ENCODE data around the gene MAT2A.

Gene MAT2A

DNA sequence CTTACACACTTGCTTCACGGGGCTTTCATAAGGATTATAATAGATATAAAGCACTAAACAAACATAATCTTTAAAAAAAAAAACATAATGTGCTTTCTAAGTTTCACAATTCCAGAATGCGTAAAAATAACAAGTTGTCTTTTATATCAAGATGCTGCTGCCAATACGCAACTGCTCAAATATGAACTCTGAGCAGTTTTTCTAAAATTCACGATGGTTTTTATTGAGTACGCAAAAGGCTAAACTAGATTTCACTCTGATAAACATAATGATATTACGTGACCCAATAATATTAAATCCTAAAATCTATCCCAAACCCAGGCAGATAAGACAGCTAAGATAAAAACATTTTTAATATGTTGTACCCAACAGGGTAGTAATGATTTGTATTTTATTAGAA, 24.6 kb upstream of the MAT2A start:
- H3K27ac ChIP-seq: peak overlapping the region; percentile 88
- TF ChIP-seq, protein P1, sequence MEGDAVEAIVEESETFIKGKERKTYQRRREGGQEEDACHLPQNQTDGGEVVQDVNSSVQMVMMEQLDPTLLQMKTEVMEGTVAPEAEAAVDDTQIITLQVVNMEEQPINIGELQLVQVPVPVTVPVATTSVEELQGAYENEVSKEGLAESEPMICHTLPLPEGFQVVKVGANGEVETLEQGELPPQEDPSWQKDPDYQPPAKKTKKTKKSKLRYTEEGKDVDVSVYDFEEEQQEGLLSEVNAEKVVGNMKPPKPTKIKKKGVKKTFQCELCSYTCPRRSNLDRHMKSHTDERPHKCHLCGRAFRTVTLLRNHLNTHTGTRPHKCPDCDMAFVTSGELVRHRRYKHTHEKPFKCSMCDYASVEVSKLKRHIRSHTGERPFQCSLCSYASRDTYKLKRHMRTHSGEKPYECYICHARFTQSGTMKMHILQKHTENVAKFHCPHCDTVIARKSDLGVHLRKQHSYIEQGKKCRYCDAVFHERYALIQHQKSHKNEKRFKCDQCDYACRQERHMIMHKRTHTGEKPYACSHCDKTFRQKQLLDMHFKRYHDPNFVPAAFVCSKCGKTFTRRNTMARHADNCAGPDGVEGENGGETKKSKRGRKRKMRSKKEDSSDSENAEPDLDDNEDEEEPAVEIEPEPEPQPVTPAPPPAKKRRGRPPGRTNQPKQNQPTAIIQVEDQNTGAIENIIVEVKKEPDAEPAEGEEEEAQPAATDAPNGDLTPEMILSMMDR (conservative IDR thresholded peaks at IDR 0.05): no peak

DNA sequence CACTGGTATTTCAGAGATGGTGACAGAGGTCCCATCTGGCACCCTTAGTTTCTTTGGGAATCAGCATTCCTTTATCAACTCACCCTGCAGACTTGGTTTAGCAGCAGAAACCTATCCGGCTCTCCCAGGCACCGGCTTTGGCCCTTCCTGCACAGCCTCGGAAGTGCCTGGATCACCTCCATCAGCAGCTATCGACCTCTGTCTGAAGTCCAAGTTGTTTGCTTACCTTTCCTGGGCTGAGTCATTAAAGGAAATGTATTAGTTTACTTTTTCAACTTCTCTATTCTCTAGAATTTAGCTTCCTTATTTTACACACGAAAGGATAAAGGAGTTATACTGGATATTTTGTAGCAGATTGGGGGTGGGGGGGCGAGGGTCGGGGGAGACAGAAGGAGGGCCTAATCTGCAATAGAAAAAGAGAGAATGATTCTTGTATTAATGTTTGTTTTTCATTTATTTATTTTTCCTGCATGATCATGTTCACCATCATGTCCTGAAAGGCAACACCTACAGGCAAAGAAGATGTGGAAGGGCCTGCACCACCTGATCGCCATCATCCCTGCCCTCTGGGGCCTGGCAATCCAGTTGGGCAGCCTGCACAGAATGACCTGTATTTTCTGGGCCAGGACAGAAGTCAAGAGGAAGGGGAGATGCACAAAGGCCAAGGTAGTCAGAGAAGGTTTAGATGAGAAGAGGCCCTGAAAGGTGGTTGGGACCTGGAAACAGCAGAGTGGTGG, 22.1 kb upstream of the MAT2A start:
- TF ChIP-seq, protein P1 (conservative IDR thresholded peaks at IDR 0.05): no peak
- peak overlapping the region; percentile 88 for H3K27ac ChIP-seq

DNA sequence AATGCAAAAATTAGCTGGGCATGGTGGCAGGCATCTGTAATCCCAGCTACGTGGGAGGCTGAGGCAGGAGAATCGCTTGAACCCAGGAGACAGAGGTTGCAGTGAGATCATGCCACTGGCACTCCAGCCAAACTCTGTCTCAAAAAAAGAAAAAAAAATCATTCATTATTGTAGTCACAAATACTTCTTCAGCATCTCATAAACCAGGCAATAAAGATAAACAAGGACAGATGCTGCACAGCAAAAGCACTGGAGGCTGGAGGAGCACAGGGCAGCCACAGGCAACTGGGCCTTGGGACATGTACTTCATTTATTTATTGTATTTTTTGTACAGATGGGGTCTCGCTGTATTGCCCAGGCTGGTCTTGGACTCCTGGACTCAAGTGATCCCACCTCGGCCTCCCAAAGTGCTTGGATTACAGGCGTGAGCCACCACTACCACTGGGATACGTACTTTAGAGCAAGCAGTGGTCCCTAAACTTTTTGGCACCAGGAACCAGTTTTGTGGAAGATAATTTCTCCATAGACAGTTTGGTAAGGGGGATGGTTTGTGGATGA, 16.8 kb upstream of the MAT2A start:
- peak overlapping the region; percentile 96 for H3K27ac ChIP-seq
- TF ChIP-seq, protein P1 (conservative IDR thresholded peaks at IDR 0.05): no peak

DNA sequence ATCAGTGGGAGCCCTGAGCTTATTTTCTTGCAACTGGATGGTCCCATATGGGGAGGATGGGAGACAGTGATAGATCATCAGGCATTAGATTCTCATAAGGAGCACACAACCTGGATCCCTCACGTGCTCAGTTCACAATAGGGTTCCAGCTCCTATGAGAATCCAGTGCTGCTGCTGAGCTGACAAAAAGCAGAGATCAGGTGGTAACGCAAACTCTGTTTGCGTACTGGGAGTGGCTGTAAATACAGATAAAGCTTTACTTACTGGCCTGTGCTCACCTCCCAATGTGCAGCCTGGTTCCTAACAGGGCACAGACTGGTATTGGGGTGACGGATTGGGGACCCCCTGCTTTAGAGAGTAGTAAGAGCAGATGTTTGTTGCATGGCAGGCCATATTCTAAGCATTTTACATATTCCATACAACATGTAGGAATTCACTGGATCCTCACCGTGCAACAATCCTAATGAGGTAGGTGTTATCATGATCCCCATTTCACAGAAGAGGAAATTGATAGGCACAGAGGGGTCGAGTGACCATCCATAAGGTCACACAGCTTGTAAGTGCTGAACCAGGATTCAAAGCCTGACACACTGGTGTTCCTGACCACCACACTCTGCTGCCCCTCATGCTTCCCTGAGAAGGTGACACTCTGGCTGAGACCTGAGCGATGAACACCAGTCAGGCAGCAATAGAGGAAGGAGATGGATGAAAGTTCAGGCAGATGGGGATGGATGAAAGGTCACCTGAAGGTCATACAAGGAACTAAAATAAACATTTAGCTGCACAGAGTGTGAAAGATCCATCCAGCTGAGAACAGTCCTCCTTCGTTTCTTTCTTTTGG, 15.7 kb upstream of the MAT2A start:
- TF ChIP-seq, protein P1 (conservative IDR thresholded peaks at IDR 0.05): no peak

DNA sequence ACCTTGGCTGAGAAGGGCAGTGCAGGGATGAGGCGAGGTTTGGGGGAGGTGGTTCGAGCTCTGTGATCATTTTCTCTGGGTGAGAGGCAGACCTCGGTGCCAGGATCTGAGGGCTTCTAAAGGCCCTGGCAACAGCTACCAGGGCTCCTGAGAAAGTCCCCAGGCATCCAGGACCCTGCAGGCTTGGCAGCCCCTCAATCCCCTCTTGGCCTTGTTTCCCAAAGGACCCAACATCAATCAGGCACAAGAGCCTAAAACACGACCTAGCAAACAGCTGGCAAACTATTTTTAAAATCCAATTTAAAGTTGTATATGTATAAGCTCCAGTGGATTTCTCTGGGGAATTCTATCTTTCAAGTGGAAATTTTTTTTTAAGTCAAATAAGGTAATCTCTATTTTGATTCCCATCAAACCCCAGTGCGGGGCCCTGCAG, 15.0 kb upstream of the MAT2A start:
- TF ChIP-seq, protein P1 (conservative IDR thresholded peaks at IDR 0.05): no peak
- H3K27ac ChIP-seq: peak overlapping the region; percentile 96

More for the DNA sequence above, 15.7 kb upstream of the MAT2A start:
- H3K27ac ChIP-seq: peak overlapping the region; percentile 96

DNA sequence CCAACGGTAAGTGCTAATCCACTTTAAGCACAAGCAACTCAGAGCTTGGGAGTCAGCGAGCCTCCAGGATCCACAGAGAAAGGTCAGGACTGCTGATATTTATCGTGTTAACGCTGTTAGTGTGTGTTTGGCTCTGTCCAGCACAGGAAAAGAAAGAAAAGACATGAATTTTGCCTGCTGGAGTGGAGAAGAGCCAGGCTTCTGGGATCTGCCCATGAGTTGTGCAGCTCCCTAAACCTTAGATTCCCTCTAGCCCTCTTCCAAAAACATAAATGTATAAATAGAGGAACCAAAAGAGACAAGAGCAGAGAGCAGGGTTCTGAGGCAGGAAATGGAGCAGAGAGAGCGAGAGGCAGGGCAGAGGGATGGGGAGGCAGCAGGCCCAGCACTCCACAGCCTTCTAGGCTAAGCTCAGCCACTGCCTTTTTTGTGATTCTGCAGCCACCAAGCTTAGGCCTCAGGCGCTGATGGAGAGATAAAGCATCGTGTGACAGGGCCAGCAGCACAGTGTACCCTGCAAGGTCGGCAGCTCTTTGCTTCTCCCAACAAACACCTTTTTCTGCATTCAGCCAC, 14.5 kb upstream of the MAT2A start:
- TF ChIP-seq, protein P1 (conservative IDR thresholded peaks at IDR 0.05): no peak
- peak overlapping the region; percentile 96 for H3K27ac ChIP-seq

DNA sequence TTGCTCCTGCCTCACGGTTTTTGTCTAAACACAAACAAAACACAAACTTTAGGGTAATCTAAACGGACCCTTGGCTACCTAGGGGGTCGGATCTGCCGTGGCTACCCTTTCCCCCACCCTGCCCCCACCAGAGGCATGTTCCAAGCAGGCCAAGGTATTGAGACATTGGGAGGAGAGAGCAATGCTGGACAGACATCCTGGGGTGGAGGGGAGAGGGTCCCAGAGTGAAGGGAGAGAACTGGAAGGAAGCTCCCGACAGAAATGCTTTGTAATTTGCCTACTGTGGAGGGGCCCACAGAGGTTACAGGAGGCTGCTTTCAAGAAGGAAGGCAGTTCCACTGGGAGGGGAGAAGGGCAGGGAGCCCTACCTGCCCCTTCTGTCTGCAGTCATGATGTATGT, 13.9 kb upstream of the MAT2A start:
- peak overlapping the region; percentile 96 for H3K27ac ChIP-seq
- TF ChIP-seq, protein P1 (conservative IDR thresholded peaks at IDR 0.05): no peak

All from VCaP (cell line).